Activated CD4-positive, alpha-beta T cell treated with anti-CD3 and anti-CD28 coated beads, Interleukin-2, amount 10 ng/mL, durations not matched to agents 7 days and 5 days (primary cell): ENCODE data around the gene GCN1. TPM values are rescaled to one million over a fixed set of nuclear protein-coding genes. Genes with fewer than 3 reads are reported as not detected.

ENCODE experiments used
- CTCF ChIA-PET: fragments of 350-600 bp; sonication (Branson Sonifier 250); formaldehyde crosslinking; loops from one replicate; lab custom pipeline; 2021; ENCODE audit warnings: antibody characterized with exemption; lab: Charles Lee
- POLR2A ChIA-PET: fragments of 350-600 bp; sonication (Branson Sonifier 250); formaldehyde crosslinking; loops from one replicate; lab custom pipeline; 2021; ENCODE audit warnings: antibody characterized with exemption; lab: Charles Lee
- DNase-seq: peaks from one replicate; pipeline ENCODE4 v3.0.0-alpha.2; 2020
- H3K27ac Mint-ChIP-seq: one replicate; pipeline ENCODE4 v1.8.0; 2021; ENCODE audit warnings: mild to moderate bottlenecking, moderate library complexity, mixed read lengths
- H3K27me3 Mint-ChIP-seq: one replicate; pipeline ENCODE4 v1.8.0; 2021; ENCODE audit warnings: mixed read lengths
- H3K36me3 Mint-ChIP-seq: one replicate; pipeline ENCODE4 v1.8.0; 2021; ENCODE audit warnings: low read depth, mixed read lengths
- H3K4me1 Mint-ChIP-seq: one replicate; pipeline ENCODE4 v1.8.0; 2021; ENCODE audit warnings: mixed read lengths
- H3K4me3 Mint-ChIP-seq: one replicate; pipeline ENCODE4 v1.8.0; 2021; ENCODE audit warnings: mild to moderate bottlenecking, moderate library complexity, mixed read lengths
- H3K9me3 Mint-ChIP-seq: one replicate; pipeline ENCODE4 v1.8.0; 2021; ENCODE audit warnings: mixed read lengths
- total RNA-seq, 2 experiments: library from RNA; stranded (reverse); gene quantifications; one replicate each; pipeline ENCODE4 v1.2.3, GENCODE V29; 2021

The GCN1 gene
- total RNA-seq, 2 experiments from 2014 or later, result 90.2 to 95.5 TPM

- H3K4me3 Mint-ChIP-seq, result no peak overlapping the region
- H3K36me3 Mint-ChIP-seq, result peaks cover 23% of the 10 kb centered on the region
- H3K9me3 Mint-ChIP-seq, result no peaks in the 10 kb centered on the region
- ChIA-PET CTCF (no interaction called here), POLR2A (no interaction called here)
- no peaks in the 10 kb centered on the region for H3K27me3 Mint-ChIP-seq
- peaks cover 23% of the 10 kb centered on the region for H3K4me1 Mint-ChIP-seq
- H3K27ac Mint-ChIP-seq, result no peak overlapping the region
- no peak for DNase-seq
Measured at GRCh38 chr12:120098756-120099470, 95.6 kb downstream of the GCN1 start.

DNA sequence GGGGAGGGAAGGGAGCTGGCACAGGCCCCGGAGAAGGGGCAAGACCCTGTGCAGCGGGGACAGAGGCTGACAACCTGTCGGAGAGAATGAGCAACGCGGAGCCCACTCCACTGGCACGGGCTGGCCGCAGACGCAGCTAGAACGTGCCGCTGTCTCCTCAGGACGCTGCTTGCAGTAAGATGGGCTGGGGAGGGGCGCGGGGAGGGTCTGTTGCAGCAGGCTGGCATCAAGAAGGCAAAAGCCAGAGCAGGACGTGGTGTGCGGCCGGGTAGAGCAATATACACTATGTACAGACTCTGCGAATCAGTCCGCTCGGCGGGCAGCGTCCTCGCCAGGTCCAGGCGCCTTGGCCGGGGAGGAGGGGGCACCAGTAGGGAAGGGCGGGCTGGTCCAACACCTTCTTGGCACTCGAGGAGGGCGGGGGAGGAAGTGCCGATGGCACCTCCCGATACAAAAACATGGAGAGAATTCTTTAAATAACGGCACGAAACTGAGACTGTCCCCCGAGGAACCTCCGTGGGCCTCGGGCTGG lies 97.8 kb downstream of the GCN1 start:
- H3K36me3 Mint-ChIP-seq, result peaks cover 18% of the 10 kb centered on the region
- no peak overlapping the region for H3K27ac Mint-ChIP-seq
- peaks cover 15% of the 10 kb centered on the region for H3K4me1 Mint-ChIP-seq
- H3K9me3 Mint-ChIP-seq, result no peaks in the 10 kb centered on the region
- H3K27me3 Mint-ChIP-seq, result no peaks in the 10 kb centered on the region
- ChIA-PET POLR2A (no interaction called here), CTCF (interaction anchor here (1.4 kb wide), 1 partner anchor 10 kb away, joined by 3 read pairs; no protein-coding TSS in a partner anchor)
- DNase-seq, result no peak
- H3K4me3 Mint-ChIP-seq, result no peak overlapping the region

DNA sequence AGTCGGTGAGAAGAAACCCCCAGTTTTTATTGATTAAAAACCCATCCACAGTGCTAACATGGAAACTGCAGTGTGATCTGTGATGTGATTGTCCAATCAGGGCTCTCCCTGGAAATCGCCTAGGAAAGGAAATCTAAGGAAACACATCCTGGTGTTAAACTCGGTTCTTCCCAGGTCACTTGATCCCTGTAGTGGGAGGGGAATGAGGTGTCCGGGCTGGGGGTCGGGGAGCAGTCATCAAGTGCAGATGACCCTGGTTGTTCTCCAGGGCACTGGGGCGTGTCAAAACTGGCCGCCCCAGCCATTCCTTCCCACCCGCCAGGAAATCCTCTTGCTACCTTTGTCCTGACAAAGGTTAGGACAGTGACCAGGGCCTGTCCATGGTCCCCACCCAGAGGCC lies 98.8 kb downstream of the GCN1 start:
- Mint-ChIP-seq H3K27ac (no peak overlapping the region), H3K27me3 (no peaks in the 10 kb centered on the region), H3K4me3 (no peak overlapping the region), H3K9me3 (no peaks in the 10 kb centered on the region), H3K36me3 (peaks cover 22% of the 10 kb centered on the region), H3K4me1 (peaks cover 6% of the 10 kb centered on the region)
- ChIA-PET CTCF (no interaction called here), POLR2A (no interaction called here)
- DNase-seq, result no peak

GRCh38 chr12:120095331-120095730 lies 99.2 kb downstream of the GCN1 start:
- ChIA-PET CTCF (no interaction called here), POLR2A (no interaction called here)
- H3K4me1 Mint-ChIP-seq, result peaks cover 6% of the 10 kb centered on the region
- no peaks in the 10 kb centered on the region for H3K9me3 Mint-ChIP-seq
- no peak for DNase-seq
- H3K27ac Mint-ChIP-seq, result no peak overlapping the region
- peaks cover 22% of the 10 kb centered on the region for H3K36me3 Mint-ChIP-seq
- no peaks in the 10 kb centered on the region for H3K27me3 Mint-ChIP-seq
- H3K4me3 Mint-ChIP-seq, result no peak overlapping the region

DNA sequence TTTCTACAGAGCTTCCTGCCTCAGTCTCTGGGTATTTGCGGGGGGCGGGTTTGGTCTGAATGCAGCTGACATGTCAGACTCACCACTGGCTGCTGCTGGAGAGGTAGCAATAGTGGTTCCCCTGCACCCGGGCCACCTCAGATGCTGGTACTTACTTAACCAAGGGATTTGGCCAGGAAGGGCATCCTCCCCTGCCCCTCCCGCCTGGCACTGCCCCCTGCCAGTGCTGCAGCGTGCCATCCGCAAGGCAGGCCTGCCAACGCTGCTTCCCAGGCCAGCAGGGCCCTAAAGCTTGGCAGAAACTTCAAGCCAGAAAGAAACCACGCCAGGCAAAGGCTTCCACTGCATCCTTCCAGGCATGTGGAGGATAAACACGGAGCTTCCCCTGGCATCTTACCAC lies 100.0 kb downstream of the GCN1 start:
- H3K36me3 Mint-ChIP-seq, result peaks cover 18% of the 10 kb centered on the region
- DNase-seq, result no peak
- no peak overlapping the region for H3K27ac Mint-ChIP-seq
- no peaks in the 10 kb centered on the region for H3K4me1 Mint-ChIP-seq
- POLR2A ChIA-PET, result no interaction called here
- no peaks in the 10 kb centered on the region for H3K27me3 Mint-ChIP-seq
- CTCF ChIA-PET, result interaction anchor here (1.6 to 1.8 kb wide), 2 partner anchors 12 to 16 kb away, joined by 3 to 4 read pairs; no protein-coding TSS in a partner anchor
- H3K4me3 Mint-ChIP-seq, result no peak overlapping the region
- no peaks in the 10 kb centered on the region for H3K9me3 Mint-ChIP-seq

- Mint-ChIP-seq H3K4me1 (peaks cover under 1% of the 10 kb centered on the region), H3K27me3 (no peaks in the 10 kb centered on the region), H3K27ac (no peak overlapping the region), H3K9me3 (no peaks in the 10 kb centered on the region), H3K36me3 (peaks cover 18% of the 10 kb centered on the region), H3K4me3 (no peak overlapping the region)
- POLR2A ChIA-PET, result no interaction called here
- CTCF ChIA-PET, result interaction anchor here (1.0 to 1.8 kb wide), 3 partner anchors 12 to 119 kb away, joined by 3 to 4 read pairs (median 3); no protein-coding TSS in a partner anchor
- no peak for DNase-seq
Measured at GRCh38 chr12:120093592-120094355, 100.7 kb downstream of the GCN1 start.

DNA sequence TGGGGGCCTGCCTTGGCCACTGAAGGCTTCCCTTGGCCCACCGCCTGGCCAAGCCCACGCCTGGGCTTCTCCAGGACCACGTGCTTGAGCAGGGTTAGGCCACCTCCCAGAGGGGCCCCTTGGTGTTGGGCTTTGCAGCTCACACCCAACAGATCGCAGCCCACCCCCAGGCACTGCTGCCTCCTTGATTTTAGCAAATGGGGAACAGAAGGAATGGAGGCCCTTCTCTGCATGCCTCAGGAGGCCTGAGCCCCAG lies 101.3 kb downstream of the GCN1 start:
- H3K36me3 Mint-ChIP-seq, result peaks cover 15% of the 10 kb centered on the region
- H3K4me1 Mint-ChIP-seq, result peaks cover 3% of the 10 kb centered on the region
- DNase-seq, result no peak
- POLR2A ChIA-PET, result no interaction called here
- no peaks in the 10 kb centered on the region for H3K27me3 Mint-ChIP-seq
- CTCF ChIA-PET, result interaction anchor here (1.0 to 1.8 kb wide), 4 partner anchors 13 to 118 kb away, joined by 3 to 4 read pairs (median 3); no protein-coding TSS in a partner anchor
- no peak overlapping the region for H3K27ac Mint-ChIP-seq
- H3K9me3 Mint-ChIP-seq, result no peaks in the 10 kb centered on the region
- H3K4me3 Mint-ChIP-seq, result no peak overlapping the region

GRCh38 chr12:120092551-120093335 lies 101.8 kb downstream of the GCN1 start:
- ChIA-PET CTCF (interaction anchor here (1.0 to 1.8 kb wide), 6 partner anchors 8 to 118 kb away, joined by 3 to 7 read pairs (median 3); no protein-coding TSS in a partner anchor), POLR2A (no interaction called here)
- DNase-seq, result no peak
- no peaks in the 10 kb centered on the region for H3K27me3 Mint-ChIP-seq
- peaks cover 7% of the 10 kb centered on the region for H3K4me1 Mint-ChIP-seq
- peaks cover 15% of the 10 kb centered on the region for H3K36me3 Mint-ChIP-seq
- no peak overlapping the region for H3K4me3 Mint-ChIP-seq
- H3K27ac Mint-ChIP-seq, result no peak overlapping the region
- H3K9me3 Mint-ChIP-seq, result no peaks in the 10 kb centered on the region

- Mint-ChIP-seq H3K4me3 (no peak overlapping the region), H3K9me3 (no peaks in the 10 kb centered on the region), H3K27me3 (no peaks in the 10 kb centered on the region), H3K27ac (no peak overlapping the region), H3K36me3 (peaks cover 12% of the 10 kb centered on the region), H3K4me1 (peaks cover 20% of the 10 kb centered on the region)
- CTCF ChIA-PET, result interaction anchor here (1.0 to 1.8 kb wide), 4 partner anchors 9 to 28 kb away, joined by 3 to 7 read pairs (median 3); no protein-coding TSS in a partner anchor
- POLR2A ChIA-PET, result no interaction called here
- no peak for DNase-seq
Measured at GRCh38 chr12:120091371-120092090, 103.0 kb downstream of the GCN1 start.

DNA sequence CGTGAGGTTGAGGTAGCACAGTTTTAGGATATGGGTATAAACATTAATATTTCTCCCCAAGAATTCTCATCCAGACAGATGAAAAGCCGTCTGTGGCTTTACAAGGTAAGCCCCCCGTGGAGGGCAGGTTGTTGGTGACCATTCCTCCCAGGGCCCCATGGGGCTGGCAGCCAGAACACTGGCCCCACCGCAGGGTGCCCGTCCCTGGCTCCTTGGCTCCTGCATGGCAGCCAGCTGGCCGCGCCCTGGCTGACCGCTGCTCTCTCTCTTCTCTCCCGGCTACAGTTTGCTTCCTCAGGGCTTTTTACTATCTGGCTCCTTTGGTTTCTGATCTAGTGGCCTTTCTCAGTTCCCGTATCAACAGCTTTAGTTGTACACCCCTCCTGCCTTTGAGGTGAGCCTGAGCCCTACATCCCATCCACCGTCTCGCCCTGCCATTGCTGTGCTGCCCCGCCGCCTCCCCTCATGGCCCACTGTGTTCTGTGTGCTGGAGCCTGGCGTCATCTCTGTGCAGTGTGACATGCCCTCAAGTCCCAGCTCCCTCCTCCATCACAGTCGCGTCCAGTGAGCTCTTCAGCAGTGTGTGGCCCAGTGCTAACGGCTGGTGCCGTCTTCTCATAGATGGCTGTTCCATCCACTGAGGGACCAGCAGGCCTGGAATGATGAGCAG lies 103.8 kb downstream of the GCN1 start:
- no peak overlapping the region for H3K27ac Mint-ChIP-seq
- ChIA-PET POLR2A (no interaction called here), CTCF (no interaction called here)
- H3K27me3 Mint-ChIP-seq, result no peaks in the 10 kb centered on the region
- peaks cover 10% of the 10 kb centered on the region for H3K36me3 Mint-ChIP-seq
- H3K4me1 Mint-ChIP-seq, result peaks cover 24% of the 10 kb centered on the region
- H3K4me3 Mint-ChIP-seq, result no peak overlapping the region
- no peak for DNase-seq
- no peaks in the 10 kb centered on the region for H3K9me3 Mint-ChIP-seq

- POLR2A ChIA-PET, result no interaction called here
- no peaks in the 10 kb centered on the region for H3K27me3 Mint-ChIP-seq
- H3K9me3 Mint-ChIP-seq, result no peaks in the 10 kb centered on the region
- peaks cover 11% of the 10 kb centered on the region for H3K36me3 Mint-ChIP-seq
- H3K4me3 Mint-ChIP-seq, result no peak overlapping the region
- no peak overlapping the region for H3K27ac Mint-ChIP-seq
- peaks cover 28% of the 10 kb centered on the region for H3K4me1 Mint-ChIP-seq
- DNase-seq, result no peak
- CTCF ChIA-PET, result interaction anchor here (1.4 kb wide), 1 partner anchor 12 kb away, joined by 4 read pairs; no protein-coding TSS in a partner anchor
Measured at GRCh38 chr12:120090206-120090605, 104.3 kb downstream of the GCN1 start.
